SK-N-SH (cell line): ENCODE results near the gene MLLT3. TPM values are rescaled to one million over a fixed set of nuclear protein-coding genes. Genes with fewer than 3 reads are reported as not detected.

Experiments used
- CTCF ChIA-PET: fragments of 300-600, 350-600 bp; formaldehyde crosslinking; extraction: SDS; loops from one replicate; lab custom pipeline; 2021; lab: Yijun Ruan, JAX
- POLR2A ChIA-PET: fragments of 350-600 bp; sonication (Branson Sonifier 250); formaldehyde crosslinking; extraction: SDS; loops from one replicate; lab custom pipeline; 2020; ENCODE audit warnings: antibody characterized with exemption, inconsistent platforms; lab: Yijun Ruan, JAX
- DNase-seq: peaks from one replicate; pipeline ENCODE4 v3.0.0; 2012
- H2AFZ ChIP-seq: fragments of 200-600 bp; sonication (generic); 2 replicates; pipeline ENCODE4 v1.8.1; 2016; ENCODE audit warnings: antibody characterized with exemption, mild to moderate bottlenecking, low read depth
- H3F3A ChIP-seq: fragments of 200-600 bp; sonication (generic); replicated peaks from 2 replicates; pipeline ENCODE3; 2016; ENCODE audit warnings: antibody characterized with exemption, mild to moderate bottlenecking; ENCODE audit not compliant: insufficient read depth
- H3K27ac ChIP-seq, 2 experiments: fragments of 200-500 bp in 1 of 2; fragments of 200-600 bp in 1 of 2; sonication (Bioruptor generic) in 1 of 2; sonication (generic), shearing (Covaris generic) in 1 of 2; 2 replicates each; pipeline versions ENCODE4 v1.5.1 to v1.6.1; 2014 to 2016; ENCODE audit warnings: low read depth in 2 of 2, inconsistent platforms in 1 of 2, low read length in 1 of 2, mild to moderate bottlenecking in 1 of 2, mixed read lengths in 1 of 2
- H3K27me3 ChIP-seq: fragments of 200-600 bp; sonication (generic), shearing (Covaris generic); 2 replicates; pipeline ENCODE4 v1.6.1; 2016; ENCODE audit warnings: mixed run types; ENCODE audit not compliant: insufficient read depth
- H3K36me3 ChIP-seq, 2 experiments: fragments of 200-500 bp in 1 of 2; fragments of 200-600 bp in 1 of 2; sonication (Bioruptor generic) in 1 of 2; sonication (generic) in 1 of 2; replicated peaks in 1 of 2; 2 replicates each; pipeline versions ENCODE3 to v1.5.1; 2014 to 2016; ENCODE audit warnings: low read length in 1 of 2, mild to moderate bottlenecking in 1 of 2; ENCODE audit not compliant: insufficient read depth in 2 of 2, control insufficient read depth in 1 of 2
- H3K4me1 ChIP-seq, 2 experiments: fragments of 200-500 bp in 1 of 2; fragments of 200-600 bp in 1 of 2; sonication (Bioruptor generic) in 1 of 2; sonication (generic), shearing (Covaris generic) in 1 of 2; 2 replicates each; pipeline versions ENCODE4 v1.5.1 to v1.6.1; 2014 to 2016; ENCODE audit warnings: low read depth in 1 of 2, low read length in 1 of 2, mixed run types in 1 of 2; ENCODE audit not compliant: insufficient read depth in 2 of 2, control insufficient read depth in 1 of 2
- H3K4me2 ChIP-seq: fragments of 200-600 bp; sonication (generic), shearing (Covaris generic); 2 replicates; pipeline ENCODE4 v1.6.1; 2017; ENCODE audit warnings: mixed run types
- H3K4me3 ChIP-seq, 2 experiments: fragments of 200-500 bp in 1 of 2; fragments of 200-600 bp in 1 of 2; sonication (Bioruptor generic) in 1 of 2; sonication (generic), shearing (Covaris generic) in 1 of 2; 2 replicates each; pipeline versions ENCODE4 v1.5.1 to v1.8.1; 2014 to 2016; ENCODE audit warnings: low read depth in 2 of 2, inconsistent platforms in 1 of 2, low read length in 1 of 2, mild to moderate bottlenecking in 1 of 2, mixed read lengths in 1 of 2, moderate library complexity in 1 of 2
- H3K79me2 ChIP-seq: fragments of 200-600 bp; sonication (generic); 2 replicates; pipeline ENCODE4 v1.8.1; 2017; ENCODE audit warnings: mild to moderate bottlenecking; ENCODE audit not compliant: insufficient read depth
- H3K9ac ChIP-seq: fragments of 200-600 bp; sonication (generic); 2 replicates; pipeline ENCODE4 v1.6.1; 2017; ENCODE audit warnings: mixed run types
- H3K9me2 ChIP-seq: fragments of 200-600 bp; sonication (generic); 2 replicates; pipeline ENCODE4 v1.6.1; 2017; ENCODE audit warnings: mixed run types
- H3K9me3 ChIP-seq: fragments of 200-600 bp; sonication (generic); 2 replicates; pipeline ENCODE4 v1.6.1; 2017; ENCODE audit warnings: mixed run types, mild to moderate bottlenecking, moderate library complexity
- H4K20me1 ChIP-seq: fragments of 200-600 bp; sonication (generic); 2 replicates; pipeline ENCODE4 v1.6.1; 2017; ENCODE audit warnings: mild to moderate bottlenecking, mixed run types; ENCODE audit not compliant: insufficient read depth
- CHD2 ChIP-seq: fragments of 150-350 bp; IDR thresholded peaks from 2 replicates; pipeline ENCODE4 v1.6.1; 2018; ENCODE audit warnings: low read length; ENCODE audit not compliant: partially characterized antibody
- CTCF ChIP-seq: fragments of 200-600 bp; sonication (generic); IDR thresholded peaks from 2 replicates; pipeline ENCODE4 v1.6.1; 2017; ENCODE audit warnings: antibody characterized with exemption, mild to moderate bottlenecking, moderate library complexity
- GABPA ChIP-seq: IDR thresholded peaks from 2 replicates; pipeline ENCODE4 v1.4.0; 2012; ENCODE audit warnings: low read depth, mild to moderate bottlenecking
- MAX ChIP-seq: IDR thresholded peaks from 2 replicates; pipeline ENCODE4 v1.4.0; 2012; ENCODE audit warnings: low read depth
- POLR2AphosphoS5 ChIP-seq: IDR thresholded peaks from 2 replicates; pipeline ENCODE4 v1.6.1; 2012; ENCODE audit warnings: low read depth, low read length
- RAD21 ChIP-seq: IDR thresholded peaks from 2 replicates; pipeline ENCODE4 v1.6.1; 2012; ENCODE audit warnings: mild to moderate bottlenecking, low read length
- RFX5 ChIP-seq: IDR thresholded peaks from 2 replicates; pipeline ENCODE4 v1.6.1; 2012; ENCODE audit warnings: mild to moderate bottlenecking, improper control_type of control experiment, low read length
- RXRA ChIP-seq: IDR thresholded peaks from 2 replicates; pipeline ENCODE4 v1.4.0; 2012; ENCODE audit warnings: low read depth, mild to moderate bottlenecking, borderline replicate concordance
- SIN3A ChIP-seq: IDR thresholded peaks from 2 replicates; pipeline ENCODE4 v1.6.1; 2012; ENCODE audit warnings: low read depth, mild to moderate bottlenecking, low read length, moderate library complexity, borderline replicate concordance
- SMC3 ChIP-seq: IDR thresholded peaks from 2 replicates; pipeline ENCODE4 v1.6.1; 2012; ENCODE audit warnings: low read depth, low read length, improper control_type of control experiment
- TAF1 ChIP-seq: IDR thresholded peaks from 2 replicates; pipeline ENCODE4 v1.6.1; 2012; ENCODE audit warnings: low read depth, mild to moderate bottlenecking, low read length, moderate library complexity, borderline replicate concordance
- USF2 ChIP-seq: fragments of 150-350 bp; IDR thresholded peaks from 2 replicates; pipeline ENCODE4 v1.6.1; 2017; ENCODE audit warnings: antibody characterized with exemption, low read length, low read depth, borderline replicate concordance
- ZBTB33 ChIP-seq: IDR thresholded peaks from 2 replicates; pipeline ENCODE4 v1.4.0; 2012; ENCODE audit warnings: low read depth, borderline replicate concordance
- WGBS: methylation state at CpG from one replicate; pipeline ENCODE4 v1.1.6; 2017; ENCODE audit warnings: low lambda C conversion rate; 5-methylcytosine and 5-hydroxymethylcytosine counted together
- polyA plus RNA-seq, 3 experiments: library from polyadenylated mRNA; depleted of rRNA; stranded (reverse); fragments of >200 nt; gene quantifications; 2 replicates each; pipeline ENCODE4 v1.2.3, GENCODE V29; 2012

Gene MLLT3
- polyA plus RNA-seq, 1 of the 3 experiments (the other 2 are of a cell fraction), result 3.9 TPM

- H3K27me3 ChIP-seq, result no peaks in the 10 kb centered on the region
- TF ChIP-seq SIN3A (no peak), SMC3 (no peak), GABPA (no peak), ZBTB33 (no peak), RFX5 (no peak), RXRA (no peak), CTCF (no peak), USF2 (no peak)
- no peaks in the 10 kb centered on the region for H4K20me1 ChIP-seq
- no peak overlapping the region for H3K4me3 ChIP-seq
- no peak overlapping the region for H2AFZ ChIP-seq
- H3K27ac ChIP-seq, result peak overlapping the region; percentile 47 to 71; a peak in 3 of 4 replicates
- H3K4me2 ChIP-seq, result peak overlapping the region; percentile 70; the same call in 1 of the 2 replicates
- ChIA-PET POLR2A (no interaction called here), CTCF (interaction anchor here (0.6 to 1.4 kb wide), 3 partner anchors 10 to 105 kb away, joined by 3 to 4 read pairs (median 3); no protein-coding TSS in a partner anchor)
- peaks cover 3 to 15% of the 10 kb centered on the region in 2 experiments for H3K4me1 ChIP-seq
- H3K79me2 ChIP-seq, result no peaks in the 10 kb centered on the region
- 78% methylated on average over 2 of the region's 2 CpGs for WGBS
- H3K9ac ChIP-seq, result no peak overlapping the region
- peaks cover 25% of the 10 kb centered on the region for H3F3A ChIP-seq
- no peaks in the 10 kb centered on the region for H3K9me3 ChIP-seq
- H3K36me3 ChIP-seq, result no peaks in the 10 kb centered on the region
- DNase-seq, result no peak
- H3K9me2 ChIP-seq, result no peaks in the 10 kb centered on the region
Measured at GRCh38 chr9:20512636-20513035, 109.7 kb downstream of the MLLT3 start.

GRCh38 chr9:20512106-20512505, 110.2 kb downstream of the MLLT3 start:
- WGBS, result 14% methylated on average over 2 of the region's 2 CpGs
- H3K27ac ChIP-seq, result peak overlapping the region; percentile 47 to 71; a peak in 3 of 4 replicates
- H2AFZ ChIP-seq, result peak overlapping the region; percentile 44; the same call in 1 of the 2 replicates
- TF ChIP-seq POLR2AphosphoS5 (0 out of 2 replicates have a peak, but pooled peaks have one; percentile 33), TAF1 (no peak), MAX (peak; percentile 44; the same call in 1 of the 2 replicates), RAD21 (no peak), USF2 (no peak), CTCF (no peak), RFX5 (no peak), ZBTB33 (no peak), CHD2 (no peak)

More at GRCh38 chr9:20512106-20512505, 110.2 kb downstream of the MLLT3 start:
- CTCF ChIA-PET, result interaction anchor here (1.2 to 1.4 kb wide), 2 partner anchors 14 to 113 kb away, joined by 3 to 4 read pairs; no protein-coding TSS in a partner anchor
- Histone ChIP-seq H3K4me3 (peak overlapping the region; percentile 1 to 44; a peak in 1 of 4 replicates), H3K36me3 (no peaks in the 10 kb centered on the region), H3K79me2 (no peaks in the 10 kb centered on the region), H3K4me1 (peaks cover 3 to 15% of the 10 kb centered on the region in 2 experiments), H3K9ac (no peak overlapping the region; the same call in 1 of the 2 replicates), H3K9me3 (no peaks in the 10 kb centered on the region), H4K20me1 (no peaks in the 10 kb centered on the region), H3K27me3 (no peaks in the 10 kb centered on the region), H3K9me2 (no peaks in the 10 kb centered on the region), H3F3A (peaks cover 25% of the 10 kb centered on the region), H3K4me2 (peak overlapping the region; percentile 70)
- POLR2A ChIA-PET, result no interaction called here
- no peak for DNase-seq
